ENCODE measurements around the gene ZSCAN5A.
"Not testable (repeated sequence)": the region's sequence is repeated elsewhere in the genome, so short reads cannot be mapped to it uniquely, and the experiment has no call there.

ZSCAN5A gene

GRCh38 chr19:56314381-56315076 lies at the start of gene ZSCAN5A:
ZSCAN5A (minus strand) TSS chr19:56314839; CDS start chr19:56225046, 89,793 bp downstream.
- DNase-seq (ENCODE audit: insufficient read length, low spot score), result peak; percentile 94
- FAIRE-seq, result peak; percentile 92

GRCh38 chr19:56360841-56361240 lies 46.2 kb upstream of the ZSCAN5A start:
- DNase-seq (ENCODE audit: insufficient read length, low spot score) (no peak), FAIRE-seq (no peak)

- DNase-seq (ENCODE audit: insufficient read length, low spot score) (no peak), FAIRE-seq (no peak)
These were observed 42.3 kb upstream of the ZSCAN5A start for GRCh38 chr19:56356944-56357343.

- no peak for DNase-seq (ENCODE audit: insufficient read length, low spot score)
- no peak for FAIRE-seq
These were observed 40.9 kb upstream of the ZSCAN5A start for GRCh38 chr19:56355517-56355916.

GRCh38 chr19:56351208-56351607 lies 36.6 kb upstream of the ZSCAN5A start:
- FAIRE-seq, result no peak
- no peak for DNase-seq (ENCODE audit: insufficient read length, low spot score)

- no peak for FAIRE-seq
- no peak for DNase-seq (ENCODE audit: insufficient read length, low spot score)
These were observed 35.9 kb upstream of the ZSCAN5A start for GRCh38 chr19:56350416-56351045.

GRCh38 chr19:56348289-56348877 lies 33.7 kb upstream of the ZSCAN5A start:
- FAIRE-seq, result no peak
- no peak for DNase-seq (ENCODE audit: insufficient read length, low spot score)

GRCh38 chr19:56347163-56347778 lies 32.6 kb upstream of the ZSCAN5A start:
- DNase-seq (ENCODE audit: insufficient read length, low spot score) (no peak), FAIRE-seq (no peak)

GRCh38 chr19:56341948-56342347 lies 27.3 kb upstream of the ZSCAN5A start:
- no peak for DNase-seq (ENCODE audit: insufficient read length, low spot score)
- no peak for FAIRE-seq

GRCh38 chr19:56339031-56339430 lies 24.4 kb upstream of the ZSCAN5A start:
- not testable (repeated sequence) for DNase-seq (ENCODE audit: insufficient read length, low spot score); FAIRE-seq

- FAIRE-seq; DNase-seq (ENCODE audit: insufficient read length, low spot score): not testable (repeated sequence)
These were observed 22.4 kb upstream of the ZSCAN5A start for GRCh38 chr19:56337077-56337476.

- not testable (repeated sequence) for DNase-seq (ENCODE audit: insufficient read length, low spot score)
These were observed 20.7 kb upstream of the ZSCAN5A start for GRCh38 chr19:56335371-56335770.

GRCh38 chr19:56333506-56333905 lies 18.9 kb upstream of the ZSCAN5A start:
- DNase-seq (ENCODE audit: insufficient read length, low spot score), result peak; percentile 13
- FAIRE-seq, result no peak

More at GRCh38 chr19:56335371-56335770, 20.7 kb upstream of the ZSCAN5A start:
- FAIRE-seq, result not testable (repeated sequence)

- FAIRE-seq (no peak), DNase-seq (ENCODE audit: insufficient read length, low spot score) (no peak)
These were observed 18.1 kb upstream of the ZSCAN5A start for GRCh38 chr19:56332695-56333094.

GRCh38 chr19:56324436-56324835 lies 9.8 kb upstream of the ZSCAN5A start:
- DNase-seq (ENCODE audit: insufficient read length, low spot score) (no peak), FAIRE-seq (no peak)

GRCh38 chr19:56321989-56322440 lies 7.4 kb upstream of the ZSCAN5A start:
- DNase-seq (ENCODE audit: insufficient read length, low spot score), result no peak
- no peak for FAIRE-seq

- DNase-seq (ENCODE audit: insufficient read length, low spot score) (no peak), FAIRE-seq (no peak)
These were observed 6.8 kb upstream of the ZSCAN5A start for GRCh38 chr19:56321254-56321988.

GRCh38 chr19:56319991-56320390 lies 5.4 kb upstream of the ZSCAN5A start:
- FAIRE-seq (no peak), DNase-seq (ENCODE audit: insufficient read length, low spot score) (no peak)

GRCh38 chr19:56317749-56318148 lies 3.1 kb upstream of the ZSCAN5A start:
- DNase-seq (ENCODE audit: insufficient read length, low spot score), result no peak
- no peak for FAIRE-seq

GRCh38 chr19:56316728-56317127 lies 2.1 kb upstream of the ZSCAN5A start:
- DNase-seq (ENCODE audit: insufficient read length, low spot score) (no peak), FAIRE-seq (no peak)

Data from HTR-8/SVneo (cell line).